Keratinocyte (primary cell): Measurements from ENCODE around the gene DPF3. TPM values are rescaled to one million over a fixed set of nuclear protein-coding genes. Genes with fewer than 3 reads are reported as not detected.

Experiments used
- DNase-seq: peaks from one replicate; pipeline ENCODE4 v3.0.0-alpha.2; 2011; ENCODE audit warnings: low read depth, missing footprints, low spot score
- FAIRE-seq: peaks from 2 replicates; lab custom pipeline; 2011; peaks lifted over from hg19 to GRCh38; lab: Jason Lieb, UNC
- H2AFZ ChIP-seq: 2 replicates; pipeline ENCODE4 v1.6.0; 2012; ENCODE audit warnings: low read length, control low read depth, inconsistent platforms; ENCODE audit not compliant: control insufficient read depth
- H3K27ac ChIP-seq: 2 replicates; pipeline ENCODE4 v1.5.1; 2011; ENCODE audit warnings: low read length; ENCODE audit not compliant: control insufficient read depth, insufficient read depth
- H3K27me3 ChIP-seq: 3 replicates; pipeline ENCODE4 v1.6.0; 2011; ENCODE audit warnings: low read length; ENCODE audit not compliant: control insufficient read depth, insufficient read depth; ENCODE audit errors: extremely low read depth
- H3K36me3 ChIP-seq, 2 experiments: 2 replicates in 1 of 2; 3 replicates in 1 of 2; pipeline ENCODE4 v1.5.1; 2011; ENCODE audit warnings: low read length in 2 of 2, mild to moderate bottlenecking in 1 of 2; ENCODE audit not compliant: control insufficient read depth in 2 of 2, insufficient read depth in 2 of 2; ENCODE audit errors: extremely low read depth in 1 of 2
- H3K4me1 ChIP-seq: 3 replicates; pipeline ENCODE4 v1.5.1; 2011; ENCODE audit warnings: low read length; ENCODE audit not compliant: control insufficient read depth, insufficient read depth; ENCODE audit errors: extremely low read depth
- H3K4me2 ChIP-seq: 3 replicates; pipeline ENCODE4 v1.6.0; 2011; ENCODE audit warnings: low read depth, low read length; ENCODE audit not compliant: control insufficient read depth, insufficient read depth; ENCODE audit errors: extremely low read depth
- H3K4me3 ChIP-seq, 3 experiments: fragments of 200-600 bp in 1 of 3; sonication (generic) in 1 of 3; 2 replicates in 2 of 3; 3 replicates in 1 of 3; pipeline ENCODE4 v1.5.1; 2011 to 2016; ENCODE audit warnings: low read length in 3 of 3, mild to moderate bottlenecking in 3 of 3, control low read depth in 2 of 3, inconsistent platforms in 1 of 3, low read depth in 1 of 3, mixed read lengths in 1 of 3, mixed run types in 1 of 3, moderate library complexity in 1 of 3; ENCODE audit not compliant: control insufficient read depth in 2 of 3, insufficient read depth in 2 of 3; ENCODE audit errors: extremely low read depth in 1 of 3
- H3K79me2 ChIP-seq: 2 replicates; pipeline ENCODE4 v1.6.0; 2012; ENCODE audit warnings: low read length; ENCODE audit not compliant: control insufficient read depth, insufficient read depth
- H3K9ac ChIP-seq: 3 replicates; pipeline ENCODE4 v1.6.0; 2011; ENCODE audit warnings: low read length; ENCODE audit not compliant: control insufficient read depth, insufficient read depth; ENCODE audit errors: extremely low read depth
- H3K9me1 ChIP-seq: 3 replicates; pipeline ENCODE4 v1.6.0; 2011; ENCODE audit warnings: low read length; ENCODE audit not compliant: control insufficient read depth, insufficient read depth; ENCODE audit errors: extremely low read depth
- H3K9me3 ChIP-seq: 2 replicates; pipeline ENCODE4 v1.5.1; 2012; ENCODE audit warnings: low read depth, low read length; ENCODE audit not compliant: control insufficient read depth
- H4K20me1 ChIP-seq: 3 replicates; pipeline ENCODE4 v1.6.0; 2011; ENCODE audit warnings: low read length; ENCODE audit not compliant: control insufficient read depth, insufficient read depth; ENCODE audit errors: extremely low read depth
- CTCF ChIP-seq, 3 experiments: IDR thresholded peaks in 1 of 3; conservative IDR thresholded peaks in 1 of 3; optimal IDR thresholded peaks in 1 of 3; 2 replicates in 2 of 3; 3 replicates in 1 of 3; pipeline versions ENCODE3 to v1.5.1; 2011; ENCODE audit warnings: low read length in 3 of 3, mild to moderate bottlenecking in 3 of 3, moderate library complexity in 2 of 3, control low read depth in 1 of 3, inconsistent platforms in 1 of 3; ENCODE audit not compliant: insufficient read depth in 2 of 3; ENCODE audit errors: extremely low read depth in 1 of 3
- EZH2 ChIP-seq: IDR thresholded peaks from one replicate; pipeline ENCODE4 v1.6.1; 2012; ENCODE audit warnings: inconsistent platforms, mild to moderate bottlenecking, low read length, moderate library complexity
- dilution Hi-C: fragments of 300-500 bp; cut with MboI; formaldehyde crosslinking; loops from one replicate; pipeline ENCODE4 v1.7.0; 2020; ENCODE audit warnings: low sequenced_read_pairs; ENCODE audit not compliant: extremely low pct_ligation_motif_present
- polyA plus RNA-seq, 5 experiments: library from polyadenylated mRNA; depleted of rRNA in 3 of 5; stranded (reverse) in 3 of 5; stranded (forward) in 1 of 5; unstranded in 1 of 5; fragments of >200 nt; gene quantifications; 1 replicate in 1 of 5; 2 replicates in 3 of 5; 3 replicates in 1 of 5; pipeline versions ENCODE4 v1.2.1 to v1.2.3, GENCODE V29; 2011 to 2012; ENCODE audit warnings: missing spikeins in 2 of 5, low read depth in 1 of 5, low replicate concordance in 1 of 5

DPF3 gene
- polyA plus RNA-seq, 1 donor (not counting 4 experiments of a cell fraction or from before 2014, with no cell fraction given): 1.1 TPM

GRCh38 chr14:72825486-72825885 lies 68.4 kb downstream of the DPF3 start:
- H3K4me2 ChIP-seq: no peak overlapping the region

DNA sequence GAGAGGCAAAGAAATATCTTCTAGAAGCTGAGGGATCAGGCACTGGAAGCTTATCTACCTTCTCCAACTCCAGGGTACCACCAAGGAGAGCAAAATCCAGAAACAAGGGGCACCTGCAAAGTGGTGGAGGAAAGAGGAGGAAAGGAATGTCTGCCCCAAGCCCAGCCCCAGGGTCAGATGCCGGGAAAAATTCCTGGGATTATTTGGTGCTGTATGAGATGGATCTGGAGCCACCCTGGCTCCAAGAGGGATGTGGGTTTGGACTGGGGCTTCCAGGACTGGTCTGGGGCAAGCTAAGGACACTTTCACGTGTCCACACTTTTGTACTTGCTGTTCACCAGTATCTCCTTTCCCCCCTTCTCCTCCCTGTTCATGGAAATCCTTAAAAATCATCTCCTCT lies 69.8 kb downstream of the DPF3 start:
- Histone ChIP-seq H3K9me1 (no peaks in the 10 kb centered on the region), H4K20me1 (no peaks in the 10 kb centered on the region), H3K9me3 (no peaks in the 10 kb centered on the region), H3K27me3 (no peaks in the 10 kb centered on the region), H3K4me3 (no peak overlapping the region), H3K4me2 (no peak overlapping the region), H3K27ac (no peak overlapping the region), H3K9ac (no peak overlapping the region), H2AFZ (no peak overlapping the region), H3K79me2 (no peaks in the 10 kb centered on the region), H3K4me1 (no peaks in the 10 kb centered on the region), H3K36me3 (no peaks in the 10 kb centered on the region)
- dilution Hi-C loops: no loop called here
- TF ChIP-seq EZH2 (no peak), CTCF (optimal IDR thresholded peaks at IDR 0.05 in 1 of 3, IDR thresholded peaks at IDR 0.05 in 1 of 3, conservative IDR thresholded peaks at IDR 0.05 in 1 of 3; ENCODE audit: extremely low read depth in 1 of 3, insufficient read depth in 2 of 3, low read length in 3 of 3) (no peak)
- FAIRE-seq: no peak
- DNase-seq: no peak

More at GRCh38 chr14:72825486-72825885, 68.4 kb downstream of the DPF3 start:
- DNase-seq: no peak
- H3K79me2 ChIP-seq: no peaks in the 10 kb centered on the region
- H3K9ac ChIP-seq: no peak overlapping the region
- H3K9me1 ChIP-seq: no peaks in the 10 kb centered on the region
- no peaks in the 10 kb centered on the region for H3K9me3 ChIP-seq
- H3K4me1 ChIP-seq: no peaks in the 10 kb centered on the region
- no peak overlapping the region for H2AFZ ChIP-seq
- H3K4me3 ChIP-seq: no peak overlapping the region
- H3K36me3 ChIP-seq: no peaks in the 10 kb centered on the region
- FAIRE-seq: no peak
- TF ChIP-seq EZH2: no peak
- TF ChIP-seq CTCF (optimal IDR thresholded peaks at IDR 0.05 in 1 of 3, IDR thresholded peaks at IDR 0.05 in 1 of 3, conservative IDR thresholded peaks at IDR 0.05 in 1 of 3; ENCODE audit: extremely low read depth in 1 of 3, insufficient read depth in 2 of 3, low read length in 3 of 3): no peak
- dilution Hi-C loops: no loop called here
- H3K27ac ChIP-seq: no peak overlapping the region
- no peaks in the 10 kb centered on the region for H4K20me1 ChIP-seq
- no peaks in the 10 kb centered on the region for H3K27me3 ChIP-seq
